ENCODE results near the gene TBRG4. TPM values are rescaled to one million over a fixed set of nuclear protein-coding genes. Genes with fewer than 3 reads are reported as not detected.

TBRG4 gene
- polyA plus RNA-seq, 3 donors = 32.7 to 42.2 (median 38.4) TPM

GRCh38 chr7:45158471-45158870 is 47.0 kb upstream of the TBRG4 start:
- Histone ChIP-seq H3K79me2 (ENCODE audit: insufficient read depth, low read length) (no peaks in the 10 kb centered on the region), H3K27me3 (ENCODE audit: control insufficient read depth in 2 of 2, insufficient read depth in 2 of 2, low read length in 2 of 2) (peaks cover 4 to 32% of the 10 kb centered on the region in 2 donors), H3K4me2 (replicated peaks; ENCODE audit: extremely low read depth, low read length, poor library complexity, severe bottlenecking) (no peak overlapping the region), H2AFZ (ENCODE audit: insufficient read depth, low read depth, low read length, poor library complexity, severe bottlenecking) (no peak overlapping the region), H3K4me1 (ENCODE audit: control insufficient read depth in 1 of 2, insufficient read depth in 2 of 2, low read length in 2 of 2) (peaks cover 12 to 20% of the 10 kb centered on the region in 2 donors), H3K9me3 (replicated peaks in 1 of 2; ENCODE audit: control insufficient read depth in 1 of 2, insufficient read depth in 1 of 2, low read length in 2 of 2) (peaks cover 0 to 6% of the 10 kb centered on the region in 2 donors), H3K27ac (ENCODE audit: low read depth in 1 of 2, low read length in 2 of 2) (no peak overlapping the region), H3K36me3 (replicated peaks in 1 of 2; ENCODE audit: control insufficient read depth in 1 of 2, insufficient read depth in 2 of 2, low read length in 2 of 2) (no peaks in the 10 kb centered on the region), H3K4me3 (replicated peaks in 1 of 3; ENCODE audit: low read depth in 2 of 3, low read length in 3 of 3) (no peak overlapping the region), H4K20me1 (ENCODE audit: insufficient read depth, low read length) (no peaks in the 10 kb centered on the region), H3K9ac (ENCODE audit: insufficient read depth, low read length, poor library complexity, severe bottlenecking) (no peak overlapping the region)
- TF ChIP-seq, protein P1, sequence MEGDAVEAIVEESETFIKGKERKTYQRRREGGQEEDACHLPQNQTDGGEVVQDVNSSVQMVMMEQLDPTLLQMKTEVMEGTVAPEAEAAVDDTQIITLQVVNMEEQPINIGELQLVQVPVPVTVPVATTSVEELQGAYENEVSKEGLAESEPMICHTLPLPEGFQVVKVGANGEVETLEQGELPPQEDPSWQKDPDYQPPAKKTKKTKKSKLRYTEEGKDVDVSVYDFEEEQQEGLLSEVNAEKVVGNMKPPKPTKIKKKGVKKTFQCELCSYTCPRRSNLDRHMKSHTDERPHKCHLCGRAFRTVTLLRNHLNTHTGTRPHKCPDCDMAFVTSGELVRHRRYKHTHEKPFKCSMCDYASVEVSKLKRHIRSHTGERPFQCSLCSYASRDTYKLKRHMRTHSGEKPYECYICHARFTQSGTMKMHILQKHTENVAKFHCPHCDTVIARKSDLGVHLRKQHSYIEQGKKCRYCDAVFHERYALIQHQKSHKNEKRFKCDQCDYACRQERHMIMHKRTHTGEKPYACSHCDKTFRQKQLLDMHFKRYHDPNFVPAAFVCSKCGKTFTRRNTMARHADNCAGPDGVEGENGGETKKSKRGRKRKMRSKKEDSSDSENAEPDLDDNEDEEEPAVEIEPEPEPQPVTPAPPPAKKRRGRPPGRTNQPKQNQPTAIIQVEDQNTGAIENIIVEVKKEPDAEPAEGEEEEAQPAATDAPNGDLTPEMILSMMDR (IDR thresholded peaks at IDR 0.05) = no peak
- WGBS (ENCODE audit: insufficient coverage) = 100% methylated on average over 1 of the region's 1 CpG
- intact Hi-C loops (cut with micrococcal nuclease) = loop anchor here (10.0 kb wide), 1 partner anchor 696 kb away; no protein-coding TSS in a partner anchor
- peak overlapping the region in 1 of 2 donors; percentile 62 for H3K4me3 Mint-ChIP-seq
- H3K36me3 Mint-ChIP-seq = no peaks in the 10 kb centered on the region
- peaks cover 1 to 7% (median 4%) of the 10 kb centered on the region in 7 donors for H3K9me3 Mint-ChIP-seq
- H3K27me3 Mint-ChIP-seq (ENCODE audit: low read depth in 3 of 3) = peaks cover 20 to 41% (median 35%) of the 10 kb centered on the region in 3 donors
- peak overlapping the region in 1 of 7 donors; percentile 2 for H3K27ac Mint-ChIP-seq
- H3K4me1 Mint-ChIP-seq = peaks cover 16% of the 10 kb centered on the region
- no peak for DNase-seq

- Mint-ChIP-seq H3K36me3 (no peaks in the 10 kb centered on the region), H3K4me3 (peak within 1 kb of the TSS in 1 of 2 donors; percentile 62), H3K4me1 (peaks cover 17% of the 10 kb centered on the region), H3K27me3 (ENCODE audit: low read depth in 3 of 3) (peaks cover 20 to 40% (median 35%) of the 10 kb centered on the region in 3 donors), H3K27ac (peak within 1 kb of the TSS in 2 of 7 donors; percentile 2 to 20), H3K9me3 (peaks cover 0 to 4% (median under 1%) of the 10 kb centered on the region in 7 donors)
- H3K4me1 ChIP-seq (ENCODE audit: control insufficient read depth in 1 of 2, insufficient read depth in 2 of 2, low read length in 2 of 2) = peaks cover 12 to 20% of the 10 kb centered on the region in 2 donors
- no peak within 1 kb of the TSS for H2AFZ ChIP-seq (ENCODE audit: insufficient read depth, low read depth, low read length, poor library complexity, severe bottlenecking)
- no peak within 1 kb of the TSS for H3K4me2 ChIP-seq (replicated peaks; ENCODE audit: extremely low read depth, low read length, poor library complexity, severe bottlenecking)
- H3K9ac ChIP-seq (ENCODE audit: insufficient read depth, low read length, poor library complexity, severe bottlenecking) = no peak within 1 kb of the TSS
- WGBS (ENCODE audit: insufficient coverage) = 10% methylated on average over 43 of the region's 56 CpGs
- DNase-seq = no peak
- H3K27ac ChIP-seq (ENCODE audit: low read depth in 1 of 2, low read length in 2 of 2) = no peak within 1 kb of the TSS
- H3K27me3 ChIP-seq (ENCODE audit: control insufficient read depth in 2 of 2, insufficient read depth in 2 of 2, low read length in 2 of 2) = peaks cover 4 to 32% of the 10 kb centered on the region in 2 donors
- no peaks in the 10 kb centered on the region for H4K20me1 ChIP-seq (ENCODE audit: insufficient read depth, low read length)
- H3K9me3 ChIP-seq (replicated peaks in 1 of 2; ENCODE audit: control insufficient read depth in 1 of 2, insufficient read depth in 1 of 2, low read length in 2 of 2) = peaks cover 0 to 6% of the 10 kb centered on the region in 2 donors
- intact Hi-C loops (cut with micrococcal nuclease) = loop anchor here (10.0 kb wide), 1 partner anchor 697 kb away; no protein-coding TSS in a partner anchor
- no peaks in the 10 kb centered on the region for H3K79me2 ChIP-seq (ENCODE audit: insufficient read depth, low read length)
- TF ChIP-seq, protein P1 (IDR thresholded peaks at IDR 0.05) = no peak
- no peaks in the 10 kb centered on the region for H3K36me3 ChIP-seq (replicated peaks in 1 of 2; ENCODE audit: control insufficient read depth in 1 of 2, insufficient read depth in 2 of 2, low read length in 2 of 2)
- no peak within 1 kb of the TSS for H3K4me3 ChIP-seq (replicated peaks in 1 of 3; ENCODE audit: low read depth in 2 of 3, low read length in 3 of 3)
These were observed 46.3 kb upstream of the TBRG4 start, which contains the start of gene RAMP3 for GRCh38 chr7:45157653-45158401. Gene RAMP3 (plus strand): TSS chr7:45157791. CDS start chr7:45157829, 38 bp downstream.
